ENCODE measurements around the gene PRIMA1.

DNA sequence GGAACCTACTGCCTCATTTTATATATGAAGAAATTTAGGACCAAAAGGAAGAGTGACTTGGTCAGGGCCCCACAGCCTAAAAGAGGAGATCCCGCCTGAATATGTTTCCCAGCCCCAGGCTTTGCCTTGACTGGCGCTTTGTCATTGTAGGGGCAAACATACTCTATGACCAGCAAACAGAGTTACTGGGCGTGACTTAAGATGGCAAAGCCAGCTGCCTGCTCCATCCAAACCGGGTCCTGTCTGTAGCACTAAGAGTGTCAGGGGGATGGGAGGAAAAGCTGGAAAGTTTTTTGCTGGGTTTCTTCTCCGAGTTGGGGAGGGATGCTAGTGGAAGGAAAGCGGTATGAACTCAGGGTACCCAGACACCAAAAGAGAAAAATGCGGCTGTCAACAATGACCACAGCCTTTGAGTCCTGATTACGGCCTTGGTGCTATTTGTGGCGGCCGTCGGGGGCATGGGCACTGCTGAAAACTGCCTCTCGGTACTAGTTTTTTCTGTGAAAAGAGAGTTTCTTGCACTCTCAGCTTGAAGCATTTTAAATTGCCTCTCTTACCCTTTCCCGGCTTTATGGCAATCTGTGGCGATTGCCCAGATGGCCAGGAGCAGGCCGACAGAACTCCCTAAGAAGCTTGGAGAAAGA lies 82.7 kb downstream of the PRIMA1 start:
- TF ChIP-seq CTCF (IDR thresholded peaks at IDR 0.05) (no peak), POLR2A (IDR thresholded peaks at IDR 0.05) (no peak)
